NCI-H2196 treated with DMSO at 0.1 percent for 48 hours (cell line): ENCODE results near the gene C1QL2.

Source experiments
- DNase-seq: peaks from one replicate; lab custom pipeline; 2025; ENCODE audit not compliant: unreplicated experiment; lab: John Stamatoyannopoulos, UW

The C1QL2 gene

DNA sequence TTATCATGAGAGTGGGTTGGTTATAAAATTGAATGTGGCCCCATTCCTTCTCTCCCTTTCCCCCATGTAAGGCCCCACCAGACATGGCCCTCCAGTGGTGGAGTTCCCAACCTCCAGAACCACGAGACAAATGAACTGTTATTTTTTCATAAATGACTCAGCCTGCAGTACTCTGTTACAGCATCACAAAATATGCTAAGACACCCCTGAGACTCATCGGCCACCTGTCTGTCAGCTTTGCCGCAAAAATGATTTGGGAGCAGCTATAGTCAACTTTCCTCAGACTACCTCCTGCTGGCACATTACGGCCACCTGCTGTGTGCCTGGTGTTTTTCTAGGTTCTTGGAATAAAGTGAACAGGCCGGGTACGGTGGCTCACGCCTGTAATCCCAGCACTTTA is 21.4 kb upstream of the C1QL2 start:
- no peak for DNase-seq

DNA sequence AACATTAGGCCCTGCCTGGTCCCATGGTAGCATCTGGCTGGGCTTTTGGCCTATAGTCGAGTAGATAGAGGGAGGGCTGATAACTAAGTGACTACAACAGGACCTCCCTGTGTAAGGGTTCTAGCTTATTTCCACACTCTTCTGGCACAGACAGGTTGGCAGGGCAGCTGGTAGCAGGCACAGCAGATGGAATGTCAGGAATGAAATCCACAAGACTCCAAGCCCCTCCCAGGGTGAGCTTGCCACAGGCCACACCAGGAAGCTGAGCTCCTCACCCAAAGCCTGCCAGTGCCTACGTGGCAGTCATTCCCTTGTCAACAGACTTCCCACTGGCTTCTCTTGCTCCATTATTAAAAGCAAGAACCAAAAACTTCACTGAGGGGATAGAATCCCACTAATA is 20.7 kb upstream of the C1QL2 start:
- no peak for DNase-seq

DNA sequence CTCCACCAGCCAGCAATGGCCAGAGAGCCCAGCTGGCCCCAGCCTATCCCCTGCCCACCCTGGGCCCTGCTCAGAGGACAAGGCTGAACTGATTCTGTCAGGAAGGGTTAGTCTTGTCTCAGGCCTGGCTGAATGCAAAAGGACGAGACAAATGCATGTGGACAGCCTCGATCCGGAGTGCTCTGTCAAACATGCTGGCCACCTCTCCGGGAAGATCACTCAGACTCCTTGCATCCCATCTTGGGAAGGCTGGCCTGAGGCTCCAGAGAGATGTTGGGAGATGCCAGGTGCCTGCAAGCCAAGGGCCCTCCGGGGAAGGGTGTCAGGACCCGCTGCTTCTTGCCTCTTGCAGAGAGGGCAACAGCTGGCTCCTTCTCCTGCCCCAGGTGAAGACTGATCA is 20.2 kb upstream of the C1QL2 start:
- DNase-seq, result no peak

DNA sequence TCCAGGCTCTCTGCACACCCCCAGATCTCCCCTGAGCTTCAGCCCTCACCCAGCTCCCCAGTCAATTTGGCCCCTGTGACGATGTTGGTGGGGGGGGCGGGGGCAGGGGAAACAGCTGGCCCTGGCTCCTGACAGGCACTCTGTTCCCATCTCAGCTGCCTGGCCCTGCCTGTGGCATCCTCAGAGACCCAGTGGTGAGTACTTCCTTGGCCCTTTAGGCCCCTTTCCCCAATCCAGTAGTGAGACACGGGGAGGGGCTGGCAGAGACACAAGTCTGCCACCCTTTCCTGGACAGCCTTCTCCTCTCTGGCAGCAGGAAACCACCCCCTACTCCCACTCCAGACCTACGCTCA is 19.3 kb upstream of the C1QL2 start:
- DNase-seq, result no peak

DNA sequence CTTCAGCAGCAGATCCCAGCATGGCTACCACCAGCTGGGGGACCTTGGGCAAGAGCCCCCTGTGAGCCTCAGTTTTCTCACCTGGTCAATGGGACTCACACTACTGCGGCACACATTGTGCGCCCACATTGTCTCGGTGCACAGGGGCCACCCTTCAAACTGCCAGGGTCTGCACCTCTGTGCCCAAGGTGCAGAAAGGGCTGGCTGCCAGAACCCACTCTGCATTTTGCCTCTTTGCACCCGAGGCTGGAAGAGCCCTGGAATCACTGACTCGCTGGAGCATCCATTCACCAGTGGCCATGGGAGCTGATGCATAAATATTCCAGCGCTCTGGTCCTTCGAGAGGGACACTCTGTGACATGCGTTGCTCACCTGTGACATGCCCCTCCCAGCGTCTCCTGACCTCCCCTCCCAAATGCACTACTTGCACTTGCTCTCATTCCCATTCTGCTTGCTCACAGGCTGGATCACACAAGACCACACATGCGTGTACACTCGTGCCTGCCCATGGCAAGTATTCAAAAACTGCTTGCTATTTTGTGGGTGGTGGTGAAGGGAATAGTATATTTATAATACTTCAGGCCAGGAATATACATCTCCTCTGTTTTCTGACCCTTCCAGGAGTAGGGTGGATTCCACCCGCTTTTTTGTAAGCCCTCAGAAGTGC is 18.8 kb upstream of the C1QL2 start:
- DNase-seq, result no peak

DNA sequence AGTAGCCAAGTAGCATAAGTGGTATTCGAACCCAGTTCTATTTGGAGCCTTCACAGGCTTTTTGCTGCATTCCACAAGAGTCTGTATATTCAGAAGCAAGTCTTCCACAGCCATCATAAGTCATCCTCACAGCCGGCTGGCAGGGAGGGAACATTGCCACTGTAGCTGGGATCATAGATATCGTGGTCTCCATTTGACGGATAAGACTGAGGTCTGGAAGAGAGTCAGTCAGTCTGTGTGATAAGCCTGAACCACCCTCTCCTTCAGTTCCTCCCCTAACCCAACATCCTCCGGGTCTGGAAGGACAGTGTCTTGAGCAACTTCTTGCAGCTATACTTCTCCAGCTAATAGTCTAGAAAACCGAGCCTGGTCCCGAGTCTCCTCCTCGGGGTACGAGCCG is 17.0 kb upstream of the C1QL2 start:
- DNase-seq, result no peak

DNA sequence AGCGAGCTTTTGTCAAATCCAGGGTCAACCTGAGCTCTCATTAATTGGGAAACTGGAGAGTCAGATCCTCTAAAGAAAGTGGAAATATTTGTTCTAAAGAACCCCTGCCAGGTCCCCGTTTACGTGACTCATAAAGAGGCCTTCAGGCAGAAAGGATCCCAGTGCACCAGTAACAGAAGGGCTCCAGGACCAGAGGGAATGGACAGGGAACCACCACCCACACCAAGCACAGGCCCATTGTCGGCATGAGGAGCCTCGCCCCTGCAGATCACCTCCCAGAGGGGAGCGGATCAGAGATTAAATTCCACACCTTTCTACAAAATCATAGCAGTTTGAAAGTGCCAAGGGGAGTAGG is 16.4 kb upstream of the C1QL2 start:
- DNase-seq, result no peak

DNA sequence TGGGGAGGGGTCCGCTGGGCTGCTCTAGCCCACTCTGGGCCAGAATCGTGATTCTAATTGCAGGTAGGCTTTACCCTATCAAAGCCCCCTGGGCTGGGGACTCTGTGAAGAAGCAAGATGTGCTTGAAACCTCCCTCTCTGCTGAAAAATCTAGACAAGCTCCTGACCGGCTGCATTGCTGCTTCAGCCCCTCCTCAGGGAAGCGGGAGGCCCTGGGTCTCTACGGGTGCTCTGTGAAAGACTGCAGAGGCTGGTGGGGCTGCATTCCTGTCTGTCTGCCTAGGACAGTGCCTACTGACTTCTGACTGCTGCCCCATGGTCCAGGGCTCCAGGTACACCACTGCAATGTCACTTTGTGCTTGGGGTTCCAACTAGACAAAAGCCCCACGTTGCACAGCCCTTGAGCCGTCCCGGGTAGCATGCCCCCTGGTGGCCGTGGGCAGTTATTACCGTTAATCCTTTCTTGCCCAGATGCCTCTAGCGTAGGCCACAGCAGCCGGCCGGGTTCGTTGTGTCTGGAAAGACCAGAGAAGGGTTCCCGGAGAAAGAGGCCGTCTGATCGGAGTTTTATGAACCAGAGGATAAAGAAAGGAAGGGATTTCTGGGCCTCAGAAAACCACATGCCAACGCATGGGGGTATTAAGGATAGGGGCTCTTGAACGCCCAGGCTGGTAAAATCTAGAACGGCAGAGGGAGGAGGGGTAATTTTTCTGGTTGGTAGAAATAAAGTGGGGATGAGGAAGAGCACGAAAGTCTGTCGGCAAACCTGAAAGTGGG is 15.9 kb upstream of the C1QL2 start:
- DNase-seq, result no peak

DNA sequence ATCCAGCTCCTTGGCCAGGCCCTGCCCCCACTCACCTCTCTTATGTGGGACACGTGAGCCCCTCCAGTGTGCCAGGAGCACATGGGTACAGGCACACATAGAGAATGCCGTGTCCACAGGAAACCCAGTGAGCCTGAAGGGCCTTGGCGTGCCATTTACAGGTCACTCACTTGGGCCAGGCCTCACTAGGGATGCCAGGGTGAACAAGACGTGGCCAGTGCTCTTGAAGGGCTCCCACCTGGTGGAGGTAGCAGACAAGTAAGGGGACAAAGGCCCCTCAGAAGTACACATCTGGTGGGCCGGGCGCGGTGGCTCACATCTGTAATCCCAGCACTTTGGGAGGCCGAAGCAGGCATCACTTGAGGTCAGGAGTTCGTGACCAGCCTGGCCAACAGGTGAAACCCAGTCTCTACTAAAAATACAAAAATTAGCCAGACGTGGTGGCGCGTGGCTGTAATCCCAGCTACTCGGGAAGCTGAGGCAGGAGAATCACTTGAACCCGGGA is 15.1 kb upstream of the C1QL2 start:
- no peak for DNase-seq

DNA sequence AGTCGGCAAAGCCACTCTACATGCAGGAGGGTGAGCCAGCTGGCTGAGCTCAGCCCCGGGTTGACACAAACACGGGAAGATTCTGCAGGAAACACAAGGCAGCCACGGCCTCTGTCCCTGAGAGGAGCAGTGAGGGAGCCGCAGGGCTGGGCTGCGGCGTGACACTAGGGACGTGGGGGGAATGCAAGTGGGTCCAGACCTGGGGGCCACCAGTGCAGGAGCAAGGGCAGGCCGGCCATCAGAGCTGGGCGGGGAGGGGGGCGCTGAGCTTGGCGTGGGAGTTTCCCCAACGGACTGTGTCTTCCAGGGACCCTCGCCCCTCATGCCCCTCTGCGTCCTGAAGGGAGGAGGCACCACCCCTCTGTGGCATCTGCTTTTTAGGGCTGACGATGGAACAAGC is 12.0 kb upstream of the C1QL2 start:
- no peak for DNase-seq

DNA sequence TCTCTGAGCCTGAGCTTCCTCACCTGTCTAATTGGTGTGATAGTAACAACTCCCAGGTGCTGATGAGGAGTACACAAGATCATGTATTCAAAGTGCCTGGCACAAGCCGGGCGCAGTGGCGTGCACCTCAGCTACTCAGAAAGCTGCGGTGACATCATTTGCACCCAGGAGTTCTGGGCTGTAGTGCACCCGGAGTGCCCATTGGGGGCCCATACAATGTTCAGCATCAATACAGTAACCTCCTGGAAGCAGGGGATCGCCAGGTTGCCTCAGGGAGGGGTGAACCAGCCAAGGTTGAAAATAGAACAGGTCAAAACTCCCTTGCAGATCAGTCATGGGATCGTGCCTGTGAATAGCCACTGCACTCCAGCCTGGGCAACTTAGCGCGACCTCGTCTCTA is 11.2 kb upstream of the C1QL2 start:
- no peak for DNase-seq

DNA sequence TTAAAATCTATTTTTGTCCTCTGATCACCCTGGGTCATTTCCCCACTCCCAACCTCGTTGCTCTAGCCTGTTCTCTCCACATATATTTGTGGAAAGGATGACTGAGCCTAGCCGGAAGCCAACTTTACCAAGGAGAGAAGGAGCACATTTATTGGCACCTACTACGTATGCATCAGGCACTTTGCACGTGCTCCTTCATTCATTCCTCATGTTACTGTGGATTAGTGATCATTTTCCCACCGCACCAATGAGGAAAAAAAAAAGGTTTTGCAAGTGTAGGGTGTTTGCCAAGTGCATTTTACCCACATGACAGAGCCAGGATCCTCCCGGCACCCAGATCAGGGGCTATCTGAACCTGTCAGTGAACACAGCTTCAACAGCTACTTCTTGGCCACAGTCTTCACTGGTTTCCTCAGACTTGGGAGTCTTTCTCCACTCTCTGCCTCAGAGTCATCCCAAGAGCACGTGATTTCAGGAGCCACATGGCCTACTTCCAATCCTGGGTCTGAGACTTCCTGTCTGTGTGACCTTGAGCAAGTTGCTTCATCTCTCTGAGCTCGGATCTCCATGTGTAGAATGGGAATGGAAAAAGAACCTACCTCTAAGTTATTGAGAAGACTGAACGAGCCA is 1.9 kb upstream of the C1QL2 start:
- DNase-seq, result no peak

DNA sequence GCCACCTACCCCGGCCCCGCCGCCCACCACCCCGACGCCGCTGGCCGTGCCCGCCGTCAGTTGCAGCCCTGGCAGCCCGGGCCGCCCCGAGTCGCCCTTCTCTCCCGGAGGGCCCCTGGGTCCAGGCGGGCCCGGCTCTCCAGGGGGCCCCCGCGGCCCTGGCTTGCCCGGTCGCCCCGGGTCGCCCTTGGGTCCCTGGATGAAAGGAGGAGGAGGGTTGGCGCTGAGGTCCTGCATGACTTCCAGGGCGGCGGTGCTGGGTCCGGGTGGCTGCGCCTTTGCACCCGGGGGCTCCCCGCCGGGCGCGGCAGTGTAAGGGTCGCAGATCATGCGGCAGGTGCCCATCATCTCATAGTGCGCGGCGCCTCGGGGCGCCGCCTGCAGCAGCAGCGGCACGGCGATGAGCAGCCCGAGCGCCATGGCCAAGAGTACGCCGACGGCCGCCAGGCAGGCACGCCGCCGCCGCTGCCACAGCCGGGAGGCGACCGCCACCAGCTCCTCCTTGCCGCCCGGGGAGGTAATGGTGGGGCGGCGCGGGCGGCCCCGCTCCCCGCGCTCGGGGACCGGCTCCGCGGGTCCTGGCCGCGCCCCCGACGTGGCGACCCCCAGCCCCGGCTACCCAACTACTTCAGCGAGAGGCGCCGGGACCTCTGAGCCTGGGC is 570 bp downstream of the C1QL2 start:
- DNase-seq, result no peak

DNA sequence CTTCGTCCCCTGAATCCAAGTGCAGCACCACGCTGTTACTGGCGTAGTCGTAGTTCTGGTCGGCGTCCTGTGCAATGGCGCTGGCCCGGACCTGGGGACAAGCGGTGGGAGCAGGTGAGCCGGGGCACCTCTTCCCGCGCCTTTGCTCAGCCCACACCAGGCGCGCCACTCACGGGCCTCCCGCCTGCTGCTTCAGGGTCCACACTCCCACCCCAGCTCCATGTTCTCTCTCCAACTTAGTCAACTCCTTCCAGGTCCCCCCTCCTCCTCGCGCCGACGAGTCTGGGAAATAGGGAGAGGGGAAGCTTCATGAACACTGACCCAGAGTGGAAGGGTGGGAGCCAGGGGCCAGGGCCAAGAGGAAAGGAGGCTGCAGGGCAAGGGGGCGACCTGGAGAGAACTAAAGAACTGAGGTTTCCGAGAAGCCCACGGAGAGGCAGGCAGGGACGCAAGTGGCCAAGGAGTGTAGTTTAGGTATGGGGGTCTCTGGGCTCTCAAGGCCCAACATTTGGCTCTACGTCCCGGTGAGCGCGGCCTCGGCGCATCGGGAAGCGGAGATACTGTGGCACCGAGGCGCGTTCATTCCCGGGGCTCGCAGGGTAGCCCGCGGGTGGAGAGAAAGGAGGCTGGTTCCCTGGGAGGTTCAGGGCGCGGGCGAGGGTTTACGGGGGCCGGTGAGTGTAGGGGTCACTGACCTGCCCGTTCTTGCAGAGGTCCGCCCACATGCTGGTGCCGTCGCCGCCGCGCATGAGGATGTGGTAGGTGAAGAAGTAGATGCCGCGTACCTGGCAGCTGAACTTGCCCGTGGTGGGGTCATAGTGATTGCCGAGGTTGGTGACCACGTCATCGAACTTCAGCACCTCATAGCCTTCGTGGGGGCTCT is 1.4 kb downstream of the C1QL2 start:
- DNase-seq, result no peak

DNA sequence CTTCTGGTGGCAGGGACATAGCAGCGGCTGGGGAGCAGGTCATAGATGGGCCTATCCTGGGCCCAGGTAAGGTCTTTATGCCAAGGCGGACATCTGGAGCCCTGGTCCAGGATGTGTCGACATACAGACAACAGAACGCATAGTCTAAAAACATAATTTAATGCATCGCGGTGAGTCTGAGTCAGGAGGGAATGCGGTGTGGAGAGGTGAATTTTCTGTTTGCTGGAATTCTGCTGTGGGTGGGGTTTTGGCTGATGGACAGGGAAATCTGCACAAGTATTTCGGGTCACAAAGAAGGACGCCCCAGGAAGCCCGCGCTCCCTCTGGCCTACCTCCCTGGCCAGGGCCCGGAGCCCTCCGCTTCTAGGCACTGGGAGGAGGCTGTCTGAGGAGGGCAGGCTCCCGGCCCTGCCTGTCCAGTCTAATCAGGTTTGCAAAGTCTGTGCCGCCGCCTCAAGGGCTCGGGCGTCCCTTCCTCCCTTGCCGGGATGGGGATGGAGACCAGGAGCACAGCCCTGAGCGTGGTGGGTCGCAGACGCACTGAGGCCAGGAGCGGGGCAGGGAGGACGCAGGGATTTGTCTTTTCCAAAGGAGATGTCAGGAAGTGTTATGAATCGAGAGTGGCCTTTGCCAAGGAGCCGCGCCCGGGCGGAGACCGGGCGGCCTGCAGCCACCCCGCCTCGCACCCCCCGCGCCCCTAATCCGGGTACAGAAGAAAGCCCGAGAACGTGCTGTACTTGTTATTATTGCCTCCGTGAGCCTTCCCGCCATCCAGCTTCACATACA is 2.3 kb downstream of the C1QL2 start:
- DNase-seq, result no peak

DNA sequence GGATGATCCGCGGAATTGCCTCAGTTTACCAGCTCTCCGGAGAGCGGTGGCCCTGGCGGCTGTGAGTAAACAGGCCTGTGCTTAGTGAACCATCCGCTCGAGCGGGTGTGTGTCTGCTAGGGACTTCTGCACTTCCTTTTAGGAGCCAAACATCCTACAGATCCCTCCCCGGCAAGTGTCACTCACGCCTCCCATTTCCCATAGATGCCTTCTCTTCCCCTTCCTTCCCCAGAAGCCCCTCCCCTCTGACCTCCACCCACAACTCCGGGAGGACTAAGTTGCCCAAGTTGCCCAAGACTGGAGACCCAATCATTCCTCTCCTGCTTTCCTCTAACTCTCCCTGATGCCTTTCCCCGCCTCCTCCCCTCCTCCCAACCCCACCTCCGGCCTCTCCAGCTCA is 2.9 kb downstream of the C1QL2 start:
- no peak for DNase-seq

DNA sequence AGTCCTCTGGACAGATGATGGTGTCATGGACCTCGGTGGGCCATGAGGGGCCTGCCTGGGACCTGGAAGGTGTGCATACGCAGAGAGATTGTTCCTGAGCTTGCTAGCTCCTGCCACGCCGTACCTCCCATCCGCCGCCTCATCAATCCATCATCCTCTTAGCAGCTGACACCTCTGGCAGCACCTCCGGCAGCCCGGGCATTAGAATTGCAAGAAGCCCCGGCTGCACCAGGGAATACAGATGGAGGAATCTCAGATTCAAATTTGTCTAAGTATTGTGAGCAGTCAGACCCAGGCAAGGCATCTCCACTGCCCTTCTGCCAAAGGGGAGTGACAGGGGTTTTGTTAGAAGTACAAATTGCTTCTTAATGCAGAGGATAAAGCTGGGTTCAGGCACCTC is 4.5 kb downstream of the C1QL2 start:
- no peak for DNase-seq

DNA sequence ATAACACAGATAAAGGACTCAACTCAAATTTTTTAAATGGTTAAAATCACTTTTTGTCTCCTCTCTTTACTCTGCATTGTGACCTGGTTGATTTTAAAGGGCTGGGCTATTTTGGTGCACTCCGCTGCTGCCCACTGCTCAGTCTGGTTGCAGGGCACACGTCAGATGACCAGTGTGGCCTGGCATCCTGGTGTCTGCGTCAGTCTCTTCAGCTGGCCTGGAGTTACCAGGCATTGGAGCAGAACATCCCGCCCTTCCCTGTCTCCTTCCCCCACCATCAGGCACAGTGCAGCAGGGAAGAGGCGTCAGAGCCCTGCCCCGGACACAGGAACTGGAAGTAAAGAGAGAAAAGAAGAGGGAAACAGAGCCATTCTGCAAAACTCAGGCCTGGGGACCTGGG is 8.9 kb downstream of the C1QL2 start:
- DNase-seq, result no peak

DNA sequence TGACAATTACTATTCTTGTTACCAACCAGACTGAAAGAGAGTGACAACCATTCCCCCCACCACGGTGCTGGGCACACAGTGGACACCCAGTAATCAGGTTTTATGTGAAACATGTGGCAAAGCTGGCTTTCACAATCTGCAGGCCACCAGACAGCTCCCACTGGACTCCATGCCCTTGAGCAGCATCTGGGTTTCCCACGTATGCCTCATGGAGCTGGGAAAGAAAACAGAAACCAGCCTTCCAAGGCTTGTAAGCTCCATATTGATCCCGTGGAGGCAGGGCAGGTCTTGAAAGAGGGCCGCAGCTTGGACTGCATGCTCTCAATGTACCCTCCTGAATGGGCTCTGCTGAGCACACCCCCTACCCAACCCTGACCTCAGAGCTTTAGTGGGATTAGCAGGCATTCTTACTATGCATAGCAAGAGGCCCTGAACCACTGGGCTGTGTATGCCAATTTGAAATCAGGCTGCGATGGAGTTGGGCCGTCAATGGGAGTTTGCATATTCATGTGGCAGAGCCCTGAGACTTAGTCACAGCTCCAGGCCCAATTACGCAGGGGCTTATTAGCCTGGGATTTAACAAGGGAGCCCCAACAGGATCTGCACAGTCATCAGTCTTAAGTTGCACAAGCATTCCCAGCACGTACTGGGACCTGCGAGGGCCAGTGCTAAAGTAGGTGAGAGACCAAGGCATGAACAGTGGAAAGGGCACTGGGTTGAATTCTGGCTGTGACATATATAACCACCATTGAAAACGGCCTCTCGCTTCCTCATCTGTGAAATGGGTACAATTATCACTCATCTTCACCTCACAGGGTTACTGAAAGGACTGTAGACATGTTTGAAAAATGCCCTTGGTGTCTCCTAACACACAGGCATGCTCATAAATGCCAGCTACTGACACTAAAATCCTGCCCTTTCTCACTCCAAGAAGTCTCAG is 10.5 kb downstream of the C1QL2 start:
- no peak for DNase-seq
